ENCODE measurements around the gene AP1S2. TPM values are rescaled to one million over a fixed set of nuclear protein-coding genes. Genes with fewer than 3 reads are reported as not detected.
A peak's percentile ranks its signal among the peaks of the same experiment; 100 is the strongest.

AP1S2 gene
- total and polyA plus RNA-seq, 9 of the 15 experiments (the other 6 are each of a cell fraction or from before 2014, with no cell fraction given), result 11.1 to 64.2 (median 25.8) TPM

- TF ChIP-seq HBP1 (CRISPR knock-in tag; IDR thresholded peaks at IDR 0.05), result peak; percentile 98
- no peak for TF ChIP-seq PHF20 (IDR thresholded peaks at IDR 0.05; ENCODE audit: partially characterized antibody)
- no peak for TF ChIP-seq NUFIP1 (IDR thresholded peaks at IDR 0.05; ENCODE audit: partially characterized antibody)
- no peak for TF ChIP-seq HDGF (IDR thresholded peaks at IDR 0.05)
- TF ChIP-seq ZNF444 (CRISPR knock-in tag; IDR thresholded peaks at IDR 0.05), result peak; percentile 89
- peak; percentile 33; the same call in 1 of the 2 replicates for TF ChIP-seq TCF3 (CRISPR knock-in tag; IDR thresholded peaks at IDR 0.05)
- TF ChIP-seq ZNF395 (CRISPR knock-in tag; IDR thresholded peaks at IDR 0.05), result peak; percentile 100
- TF ChIP-seq HNRNPUL1 (IDR thresholded peaks at IDR 0.05; ENCODE audit: low read length), result no peak
- peak; percentile 93 for TF ChIP-seq ZNF75A (CRISPR knock-in tag; IDR thresholded peaks at IDR 0.05)
- no peak for TF ChIP-seq LARP7 (IDR thresholded peaks at IDR 0.05)
- peak; percentile 87 for TF ChIP-seq PYGO2 (tag; IDR thresholded peaks at IDR 0.05)
- peak; percentile 99 for TF ChIP-seq ZNF449 (CRISPR knock-in tag; IDR thresholded peaks at IDR 0.05)
- TF ChIP-seq ZMIZ1 (IDR thresholded peaks at IDR 0.05; ENCODE audit: low read depth in 2 of 2, low read length in 2 of 2), result no peak
- peak; percentile 91 for TF ChIP-seq PHTF2 (CRISPR knock-in tag; IDR thresholded peaks at IDR 0.05)
Measured at GRCh38 chrX:15882704-15883539, 28.3 kb upstream of the AP1S2 start (continued).
